Liver (tissue), 9 donors: Measurements from ENCODE around the gene PKNOX1. TPM values are rescaled to one million over a fixed set of nuclear protein-coding genes. Genes with fewer than 3 reads are reported as not detected.

Experiments
- DNase-seq: peaks from one replicate; pipeline ENCODE4 v3.0.0-alpha.2; 2017; ENCODE audit warnings: low spot score
- H3K27ac ChIP-seq, 2 donors: one replicate each; pipeline ENCODE4 v1.7.0; 2013; ENCODE audit warnings: inconsistent platforms in 2 of 2, low read length in 2 of 2, control low read depth in 1 of 2, low read depth in 1 of 2, mild to moderate bottlenecking in 1 of 2
- H3K27me3 ChIP-seq, 4 donors: one replicate each; pipeline versions ENCODE4 v1.6.1 to v1.7.0; 2013; ENCODE audit warnings: low read length in 3 of 4, inconsistent platforms in 1 of 4, mild to moderate bottlenecking in 1 of 4, moderate library complexity in 1 of 4; ENCODE audit not compliant: control insufficient read depth in 4 of 4, insufficient read depth in 4 of 4
- H3K36me3 ChIP-seq, 4 donors: one replicate each; pipeline versions ENCODE4 v1.6.1 to v1.7.0; 2013; ENCODE audit warnings: low read length in 3 of 4, mild to moderate bottlenecking in 3 of 4, low read depth in 1 of 4, moderate library complexity in 1 of 4; ENCODE audit not compliant: control insufficient read depth in 4 of 4, insufficient read depth in 3 of 4
- H3K4me1 ChIP-seq, 4 donors: one replicate each; pipeline versions ENCODE4 v1.6.1 to v1.7.0; 2013; ENCODE audit warnings: low read length in 3 of 4, mild to moderate bottlenecking in 3 of 4, moderate library complexity in 1 of 4; ENCODE audit not compliant: control insufficient read depth in 4 of 4, insufficient read depth in 4 of 4
- H3K4me3 ChIP-seq, 3 donors: one replicate each; pipeline versions ENCODE4 v1.6.1 to v1.7.0; 2013; ENCODE audit warnings: low read length in 3 of 3, control low read depth in 1 of 3, low read depth in 1 of 3, mild to moderate bottlenecking in 1 of 3
- H3K9ac ChIP-seq, 2 donors: one replicate each; pipeline ENCODE4 v1.7.0; 2013; ENCODE audit warnings: low read length in 2 of 2, mild to moderate bottlenecking in 2 of 2, moderate library complexity in 2 of 2, control low read depth in 1 of 2, low read depth in 1 of 2
- H3K9me3 ChIP-seq, 4 donors: one replicate each; pipeline versions ENCODE4 v1.6.1 to v1.7.0; 2013; ENCODE audit warnings: low read length in 3 of 4; ENCODE audit not compliant: control insufficient read depth in 4 of 4
- ATF3 ChIP-seq: IDR thresholded peaks from 2 replicates; pipeline ENCODE4 v1.6.1; 2016; ENCODE audit warnings: antibody characterized with exemption
- CTCF ChIP-seq: fragments of 150-350 bp; IDR thresholded peaks from 2 replicates; pipeline ENCODE4 v1.5.1; 2017; ENCODE audit warnings: improper control_type of control experiment, low read depth, low read length; ENCODE audit not compliant: missing input control
- EGR1 ChIP-seq, 2 donors: IDR thresholded peaks; 2 replicates each; pipeline ENCODE4 v1.6.1; 2016 to 2018; ENCODE audit warnings: antibody characterized with exemption in 2 of 2, low read depth in 2 of 2
- FOXA1 ChIP-seq: IDR thresholded peaks from 2 replicates; pipeline ENCODE4 v1.6.1; 2016; ENCODE audit warnings: antibody characterized with exemption
- FOXA2 ChIP-seq: IDR thresholded peaks from 2 replicates; pipeline ENCODE4 v1.6.1; 2016; ENCODE audit warnings: antibody characterized with exemption
- GABPA ChIP-seq, 2 donors: IDR thresholded peaks in 1 of 2; conservative IDR thresholded peaks in 1 of 2; 2 replicates each; pipeline ENCODE4 v1.6.1; 2016; ENCODE audit warnings: antibody characterized with exemption in 2 of 2, mild to moderate bottlenecking in 1 of 2, moderate library complexity in 1 of 2
- HNF4A ChIP-seq, 2 donors: conservative IDR thresholded peaks; 2 replicates each; pipeline ENCODE4 v1.6.1; 2016; ENCODE audit warnings: antibody characterized with exemption in 2 of 2, mild to moderate bottlenecking in 2 of 2
- HNF4G ChIP-seq: IDR thresholded peaks from 2 replicates; pipeline ENCODE4 v1.6.1; 2016; ENCODE audit warnings: antibody characterized with exemption
- JUND ChIP-seq, 2 donors: IDR thresholded peaks; 2 replicates each; pipeline ENCODE4 v1.6.1; 2016; ENCODE audit warnings: antibody characterized with exemption in 2 of 2
- MAX ChIP-seq: IDR thresholded peaks from 2 replicates; pipeline ENCODE4 v1.6.1; 2016; ENCODE audit warnings: antibody characterized with exemption
- NR2F2 ChIP-seq: IDR thresholded peaks from 2 replicates; pipeline ENCODE4 v1.6.1; 2016; ENCODE audit warnings: antibody characterized with exemption
- RAD21 ChIP-seq, 2 donors: IDR thresholded peaks; 2 replicates each; pipeline ENCODE4 v1.6.1; 2016; ENCODE audit warnings: antibody characterized with exemption in 2 of 2, mild to moderate bottlenecking in 2 of 2
- REST ChIP-seq: IDR thresholded peaks from 2 replicates; pipeline ENCODE4 v1.6.1; 2016; ENCODE audit warnings: antibody characterized with exemption, mild to moderate bottlenecking
- RXRA ChIP-seq, 2 donors: IDR thresholded peaks; 2 replicates each; pipeline ENCODE4 v1.6.1; 2017 to 2018; ENCODE audit warnings: antibody characterized with exemption in 2 of 2, mild to moderate bottlenecking in 1 of 2
- SP1 ChIP-seq: IDR thresholded peaks from 2 replicates; pipeline ENCODE4 v1.6.1; 2018; ENCODE audit warnings: antibody characterized with exemption, mild to moderate bottlenecking
- TAF1 ChIP-seq: conservative IDR thresholded peaks from 2 replicates; pipeline ENCODE4 v1.6.1; 2016; ENCODE audit warnings: antibody characterized with exemption, mild to moderate bottlenecking
- YY1 ChIP-seq: IDR thresholded peaks from 2 replicates; pipeline ENCODE4 v1.6.1; 2016; ENCODE audit warnings: antibody characterized with exemption, mild to moderate bottlenecking
- ZBTB33 ChIP-seq: IDR thresholded peaks from 2 replicates; pipeline ENCODE4 v1.6.1; 2016; ENCODE audit warnings: antibody characterized with exemption
- WGBS: extraction: QIAGEN DNeasy Blood & Tissue Kit; methylation state at CpG from one replicate; pipeline ENCODE4 v1.1.7; 2013; 5-methylcytosine and 5-hydroxymethylcytosine counted together
- polyA plus RNA-seq, 2 donors: library from polyadenylated mRNA; stranded (reverse) in 1 of 2; unstranded in 1 of 2; fragments of 200-250 nt in 1 of 2; fragments of >200 nt in 1 of 2; fragmentation: Nextera tagmentation in 1 of 2; extraction: Ambion mirVana in 1 of 2; gene quantifications; one replicate each; pipeline versions ENCODE4 v1.2.1 to v1.2.3, GENCODE V29; 2013 to 2015
- total RNA-seq, 2 donors: library from RNA; depleted of rRNA; stranded (reverse); fragments of >200 nt; gene quantifications; one replicate each; pipeline ENCODE4 v1.2.3, GENCODE V29; 2014
- donor health status: healthy.
- donor health status: healthy.
- donor health status: healthy.
- donor health status: healthy.
- donor health status: healthy.

The PKNOX1 gene
- total and polyA plus RNA-seq, 4 donors, result 2.8 to 10.3 (median 8.0) TPM

GRCh38 chr21:43001316-43001715 lies 27.0 kb downstream of the PKNOX1 start:
- Histone ChIP-seq H3K9ac (no peak overlapping the region), H3K4me3 (no peak overlapping the region), H3K36me3 (peaks cover 0 to 8% (median 2%) of the 10 kb centered on the region in 4 donors), H3K27me3 (no peaks in the 10 kb centered on the region), H3K4me1 (peaks cover 0 to 3% (median 0%) of the 10 kb centered on the region in 4 donors), H3K27ac (no peak overlapping the region), H3K9me3 (no peaks in the 10 kb centered on the region)
- TF ChIP-seq EGR1 (IDR thresholded peaks at IDR 0.05; ENCODE audit: low read depth in 2 of 2) (no peak), NR2F2 (no peak), RAD21 (IDR thresholded peaks at IDR 0.05) (no peak), CTCF (no peak), SP1 (no peak), TAF1 (no peak), YY1 (no peak), FOXA2 (no peak), MAX (no peak), ATF3 (no peak), HNF4G (no peak), HNF4A (conservative IDR thresholded peaks at IDR 0.05) (no peak), ZBTB33 (no peak), FOXA1 (no peak), JUND (IDR thresholded peaks at IDR 0.05) (no peak), REST (no peak), GABPA (IDR thresholded peaks at IDR 0.05 in 1 of 2, conservative IDR thresholded peaks at IDR 0.05 in 1 of 2) (no peak), RXRA (IDR thresholded peaks at IDR 0.05) (no peak)
- no peak for DNase-seq
- 79% methylated on average over 4 of the region's 4 CpGs for WGBS
